HG02642 (cell line): ENCODE measurements around the gene RYR3.
A peak's percentile ranks its signal among the peaks of the same experiment; 100 is the strongest.

Experiments
- ATAC-seq: cut with Tn5 transposase; IDR thresholded peaks from one replicate; pipeline ENCODE4 v1.9.1; 2021; ENCODE audit warnings: mild to moderate bottlenecking; ENCODE audit not compliant: unreplicated experiment, poor library complexity

Gene RYR3

GRCh38 chr15:33677238-33677830, 366.6 kb downstream of the RYR3 start:
- ATAC-seq = no peak

- ATAC-seq = no peak
Observed at GRCh38 chr15:33678176-33678575, 367.4 kb downstream of the RYR3 start.

- ATAC-seq = no peak
Observed at GRCh38 chr15:33678602-33679001, 367.8 kb downstream of the RYR3 start.

- no peak for ATAC-seq
Observed at GRCh38 chr15:33679061-33679460, 368.3 kb downstream of the RYR3 start.

GRCh38 chr15:33680336-33680735, 369.6 kb downstream of the RYR3 start:
- no peak for ATAC-seq

- no peak for ATAC-seq
Observed at GRCh38 chr15:33693166-33693800, 382.5 kb downstream of the RYR3 start.

- ATAC-seq = no peak
Observed at GRCh38 chr15:33698126-33698525, 387.4 kb downstream of the RYR3 start.

GRCh38 chr15:33699145-33699544, 388.4 kb downstream of the RYR3 start:
- no peak for ATAC-seq

- no peak for ATAC-seq
Observed at GRCh38 chr15:33699691-33700447, 389.1 kb downstream of the RYR3 start.

GRCh38 chr15:33700695-33701303, 390.0 kb downstream of the RYR3 start:
- ATAC-seq = peak; percentile 69

GRCh38 chr15:33701304-33701696, 390.5 kb downstream of the RYR3 start:
- ATAC-seq = no peak

GRCh38 chr15:33706173-33706572, 395.4 kb downstream of the RYR3 start:
- no peak for ATAC-seq

GRCh38 chr15:33710748-33711147, 400.0 kb downstream of the RYR3 start:
- ATAC-seq = no peak

- no peak for ATAC-seq
Observed at GRCh38 chr15:33716025-33716424, 405.3 kb downstream of the RYR3 start.

- no peak for ATAC-seq
Observed at GRCh38 chr15:33720952-33721351, 410.2 kb downstream of the RYR3 start.

GRCh38 chr15:33722005-33722672, 411.4 kb downstream of the RYR3 start:
- ATAC-seq = peak; percentile 83

GRCh38 chr15:33722673-33723015, 411.9 kb downstream of the RYR3 start:
- no peak for ATAC-seq

- ATAC-seq = no peak
Observed at GRCh38 chr15:33724321-33725036, 413.7 kb downstream of the RYR3 start.

- ATAC-seq = no peak
Observed at GRCh38 chr15:33729653-33730052, 418.9 kb downstream of the RYR3 start.

- peak; percentile 57 for ATAC-seq
Observed at GRCh38 chr15:33730815-33731214, 420.0 kb downstream of the RYR3 start.
